ENCODE measurements around the gene DISP3.

The DISP3 gene

GRCh38 chr1:11521582-11522399 lies 42.8 kb downstream of the DISP3 start:
- Histone ChIP-seq H3K27ac (no peak overlapping the region), H3K4me3 (ENCODE audit: low read depth, low read length) (no peak overlapping the region), H3K27me3 (replicated peaks) (no peaks in the 10 kb centered on the region), H3K36me3 (replicated peaks) (no peaks in the 10 kb centered on the region)
- in situ Hi-C loops (cut with HindIII; ENCODE audit: low pct_ligation_motif_present, low sequenced_read_pairs), result no loop called here
- no peak for TF ChIP-seq CTCF (IDR thresholded peaks at IDR 0.05; ENCODE audit: low read depth, low read length, missing control alignments)
- DNase-seq, result no peak

GRCh38 chr1:11522400-11523235 lies 43.7 kb downstream of the DISP3 start:
- DNase-seq, result no peak
- no peak for TF ChIP-seq CTCF (IDR thresholded peaks at IDR 0.05; ENCODE audit: low read depth, low read length, missing control alignments)
- H3K27ac ChIP-seq, result no peak overlapping the region
- H3K27me3 ChIP-seq (replicated peaks), result no peaks in the 10 kb centered on the region
- in situ Hi-C loops (cut with HindIII; ENCODE audit: low pct_ligation_motif_present, low sequenced_read_pairs), result no loop called here
- H3K4me3 ChIP-seq (ENCODE audit: low read depth, low read length), result no peak overlapping the region
- no peaks in the 10 kb centered on the region for H3K36me3 ChIP-seq (replicated peaks)

GRCh38 chr1:11523261-11523660 lies 44.3 kb downstream of the DISP3 start:
- Histone ChIP-seq H3K36me3 (replicated peaks) (no peaks in the 10 kb centered on the region), H3K4me3 (ENCODE audit: low read depth, low read length) (no peak overlapping the region), H3K27me3 (replicated peaks) (no peaks in the 10 kb centered on the region), H3K27ac (no peak overlapping the region)
- no peak for DNase-seq
- no peak for TF ChIP-seq CTCF (IDR thresholded peaks at IDR 0.05; ENCODE audit: low read depth, low read length, missing control alignments)
- in situ Hi-C loops (cut with HindIII; ENCODE audit: low pct_ligation_motif_present, low sequenced_read_pairs), result no loop called here

- Histone ChIP-seq H3K4me3 (ENCODE audit: low read depth, low read length) (no peak overlapping the region), H3K27me3 (replicated peaks) (no peaks in the 10 kb centered on the region), H3K36me3 (replicated peaks) (no peaks in the 10 kb centered on the region), H3K27ac (no peak overlapping the region)
- TF ChIP-seq CTCF (IDR thresholded peaks at IDR 0.05; ENCODE audit: low read depth, low read length, missing control alignments), result no peak
- no peak for DNase-seq
- in situ Hi-C loops (cut with HindIII; ENCODE audit: low pct_ligation_motif_present, low sequenced_read_pairs), result no loop called here
These were observed 45.0 kb downstream of the DISP3 start for GRCh38 chr1:11523746-11524464.

- TF ChIP-seq CTCF (IDR thresholded peaks at IDR 0.05; ENCODE audit: low read depth, low read length, missing control alignments), result no peak
- H3K36me3 ChIP-seq (replicated peaks), result no peaks in the 10 kb centered on the region
- no peak overlapping the region for H3K4me3 ChIP-seq (ENCODE audit: low read depth, low read length)
- in situ Hi-C loops (cut with HindIII; ENCODE audit: low pct_ligation_motif_present, low sequenced_read_pairs), result no loop called here
- no peak for DNase-seq
- H3K27me3 ChIP-seq (replicated peaks), result no peaks in the 10 kb centered on the region
- no peak overlapping the region for H3K27ac ChIP-seq
These were observed 45.7 kb downstream of the DISP3 start for GRCh38 chr1:11524465-11525150.

All from brain microvascular endothelial cell (primary cell).